ENCODE measurements around the gene RMDN2. TPM values are rescaled to one million over a fixed set of nuclear protein-coding genes. Genes with fewer than 3 reads are reported as not detected.
"Not testable (repeated sequence)": the region's sequence is repeated elsewhere in the genome, so short reads cannot be mapped to it uniquely, and the experiment has no call there.

The RMDN2 gene
- polyA plus RNA-seq, 3 donors, result 10.9 to 14.9 (median 11.3) TPM

DNA sequence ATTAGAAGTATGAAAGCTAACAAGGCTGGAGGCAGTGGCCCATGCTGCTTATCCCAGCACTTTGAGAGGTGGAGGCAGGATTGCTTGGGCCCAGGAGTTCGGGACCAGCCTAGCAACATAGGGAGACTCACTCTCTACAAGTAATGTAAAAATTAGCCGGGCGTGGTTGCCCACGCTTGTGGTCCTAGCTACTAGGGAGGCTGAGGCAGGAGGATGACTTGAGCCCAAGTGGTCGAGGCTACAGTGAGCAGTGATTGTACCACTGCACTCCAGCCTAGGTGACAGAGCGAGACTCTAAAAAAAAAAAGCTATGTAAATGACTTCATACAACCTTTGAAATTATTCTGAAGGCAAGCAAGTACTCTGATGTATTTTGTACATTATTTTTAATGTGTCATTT lies 1.5 kb downstream of the RMDN2 start:
- no peak for DNase-seq

DNA sequence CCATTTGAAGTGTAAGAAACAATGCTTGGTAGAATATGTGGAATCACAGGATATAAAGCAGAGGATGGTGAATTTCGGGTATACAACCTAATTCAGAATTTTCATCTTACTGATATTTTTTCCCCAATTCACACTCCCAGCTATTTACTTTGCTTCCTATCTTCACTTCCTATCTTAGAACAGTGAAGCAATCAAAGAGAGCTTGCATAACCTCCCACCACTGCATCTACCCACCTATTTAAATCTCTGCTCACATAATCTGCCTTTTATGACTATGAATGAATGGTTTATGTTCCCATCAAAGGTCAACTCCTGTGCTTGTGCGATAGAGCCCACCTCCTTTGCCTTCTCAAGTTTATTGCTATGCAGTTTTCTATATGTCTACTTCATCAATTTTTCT lies 3.3 kb downstream of the RMDN2 start:
- DNase-seq, result no peak

DNA sequence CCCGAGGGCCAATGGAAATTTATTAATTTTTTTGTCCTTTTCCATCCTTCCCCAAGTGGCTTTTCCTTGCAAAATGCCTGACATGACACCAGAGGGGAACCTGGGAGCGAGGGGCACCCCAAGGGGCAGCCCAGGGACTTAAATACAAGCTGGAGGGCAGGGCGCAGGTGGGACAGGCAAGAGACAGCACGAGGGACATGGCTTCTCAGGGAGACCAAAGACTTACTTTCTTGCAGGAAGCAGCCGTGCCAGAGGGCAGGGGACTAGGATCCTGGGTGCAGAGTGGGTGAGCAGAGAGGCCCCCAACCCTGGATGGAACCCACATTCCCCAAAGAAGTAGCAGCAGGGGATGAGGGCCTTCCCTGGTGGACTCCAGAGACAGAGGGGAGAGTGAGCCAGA lies 5.3 kb downstream of the RMDN2 start:
- not testable (repeated sequence) for DNase-seq

DNA sequence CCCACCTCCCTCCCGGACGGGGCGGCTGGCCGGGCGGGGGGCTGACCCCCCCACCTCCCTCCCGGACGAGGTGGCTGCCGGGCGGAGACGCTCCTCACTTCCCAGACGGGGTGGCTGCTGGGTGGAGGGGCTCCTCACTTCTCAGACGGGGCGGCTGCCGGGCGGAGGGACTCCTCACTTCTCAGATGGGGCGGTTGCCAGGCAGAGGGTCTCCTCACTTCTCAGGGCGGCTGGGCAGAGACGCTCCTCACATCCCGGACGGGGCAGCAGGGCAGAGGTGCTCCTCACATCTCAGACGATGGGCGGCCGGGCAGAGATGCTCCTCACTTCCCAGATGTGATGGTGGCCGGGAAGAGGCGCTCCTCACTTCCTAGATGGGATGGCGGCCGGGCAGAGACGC lies 7.8 kb downstream of the RMDN2 start:
- DNase-seq, result not testable (repeated sequence)

DNA sequence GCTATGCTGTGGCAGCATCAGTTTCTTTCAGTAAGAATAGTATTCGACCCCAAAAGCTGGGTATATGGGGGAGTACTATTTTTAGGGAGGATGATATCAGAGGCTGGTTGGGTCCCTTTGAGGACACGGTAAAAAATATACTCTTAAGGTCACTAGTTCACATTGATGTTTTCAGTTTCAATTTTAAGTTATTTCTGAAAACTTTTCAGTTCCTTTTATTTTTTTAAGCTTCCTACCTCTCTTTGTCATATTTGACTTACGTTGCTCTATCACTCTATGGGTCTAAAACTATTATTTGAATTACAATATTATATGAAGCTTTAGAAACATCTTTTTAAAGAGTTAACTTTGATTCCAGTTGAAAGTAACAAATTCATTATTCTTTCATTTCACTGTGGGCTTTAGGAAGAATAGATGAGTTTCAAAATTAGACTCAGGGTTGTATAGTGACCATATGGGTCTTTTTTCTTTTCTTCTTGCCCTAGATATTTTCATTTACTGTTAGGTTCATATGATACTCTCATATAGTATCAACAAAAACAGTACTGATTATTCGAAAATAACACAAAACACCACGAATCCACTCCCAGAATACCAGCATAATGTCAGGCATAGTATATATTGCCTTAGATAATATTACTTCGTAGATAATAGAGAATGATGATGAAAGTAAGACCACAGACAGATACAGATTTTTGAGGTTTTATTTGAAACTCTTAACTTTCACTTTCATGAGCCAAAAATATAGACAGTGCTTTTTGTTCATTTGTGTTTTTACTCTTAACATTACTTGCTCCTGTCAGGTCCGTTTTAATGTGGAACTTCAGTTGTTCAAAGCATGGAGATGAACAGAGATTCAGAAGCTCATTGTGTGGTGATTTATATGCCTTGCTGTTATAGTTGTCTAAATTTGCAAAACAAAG lies 9.8 kb downstream of the RMDN2 start:
- DNase-seq, result no peak

DNA sequence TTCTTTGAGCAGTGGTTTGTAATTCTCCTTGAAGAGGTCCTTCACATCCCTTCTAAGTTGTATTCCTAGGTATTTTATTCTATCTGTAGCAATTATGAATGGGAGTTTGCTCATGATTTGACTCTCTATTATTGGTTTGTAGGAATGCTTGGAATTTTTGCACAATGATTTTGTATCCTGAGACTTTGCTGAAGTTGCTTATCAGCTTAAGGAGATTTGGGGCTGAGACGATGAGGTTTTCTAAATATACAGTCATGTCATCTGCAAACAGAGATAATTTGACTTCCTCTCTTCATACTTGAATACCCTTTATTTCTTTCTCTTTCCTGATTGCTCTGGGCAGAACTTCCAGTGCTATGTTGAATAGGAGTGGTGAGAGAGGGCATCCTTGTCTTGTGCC lies 12.5 kb downstream of the RMDN2 start:
- not testable (repeated sequence) for DNase-seq

DNA sequence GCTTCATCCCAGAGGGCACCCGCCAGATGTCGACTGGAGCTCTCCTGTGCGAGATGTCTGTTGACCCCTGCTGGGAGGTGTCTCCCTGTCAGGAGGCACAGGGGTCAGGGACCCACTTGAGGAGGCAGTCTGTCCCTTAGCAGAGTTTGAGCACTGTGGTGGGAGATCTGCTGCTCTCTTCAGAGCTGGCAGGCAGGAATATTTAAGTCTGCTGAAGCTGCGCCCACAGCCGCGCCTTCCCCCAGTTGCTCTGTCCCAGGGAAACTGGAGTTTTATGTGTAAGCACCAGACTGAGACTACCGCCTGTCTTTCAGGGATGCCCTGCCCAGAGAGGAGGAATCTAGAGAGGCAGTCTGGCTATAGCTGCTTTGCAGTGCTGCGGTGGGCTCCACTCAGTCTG lies 16.2 kb downstream of the RMDN2 start:
- not testable (repeated sequence) for DNase-seq

DNA sequence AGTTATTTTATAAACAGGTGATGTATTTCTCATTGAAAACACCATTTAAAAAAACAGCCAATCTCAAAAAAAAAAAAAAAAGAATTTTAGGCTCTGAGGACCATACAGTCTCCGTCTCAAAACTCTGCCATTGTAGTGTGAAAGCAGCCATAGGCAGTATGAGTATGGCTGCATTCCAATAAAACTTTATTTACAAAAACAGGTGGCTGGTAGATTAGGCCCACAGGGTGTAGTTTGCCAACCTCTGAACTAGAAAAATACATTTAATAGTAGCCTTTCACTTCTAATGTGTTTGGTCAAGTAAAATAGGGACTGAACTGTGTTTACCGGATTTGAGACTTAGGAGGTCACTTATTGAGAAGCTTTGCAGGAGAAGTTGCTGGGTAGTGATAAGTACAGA lies 19.2 kb downstream of the RMDN2 start:
- no peak for DNase-seq

DNA sequence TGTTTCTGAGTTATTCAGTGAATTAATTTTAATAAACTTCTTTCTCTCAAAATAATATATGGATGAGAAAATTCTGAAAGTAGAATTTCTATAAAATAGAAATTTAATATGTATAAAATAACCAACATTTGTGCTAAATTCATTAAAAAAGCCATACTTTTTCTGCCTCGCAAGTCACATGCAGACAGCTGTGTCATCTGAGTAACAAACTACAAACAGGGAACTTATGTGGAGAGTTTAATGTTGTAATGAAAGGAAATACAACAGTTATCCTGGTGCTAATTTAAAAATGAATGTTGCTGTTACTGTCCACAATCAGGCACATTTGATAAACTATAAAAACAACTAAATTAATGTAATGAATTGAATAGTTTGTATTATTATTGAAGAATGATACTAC lies 22.2 kb downstream of the RMDN2 start:
- no peak for DNase-seq

DNA sequence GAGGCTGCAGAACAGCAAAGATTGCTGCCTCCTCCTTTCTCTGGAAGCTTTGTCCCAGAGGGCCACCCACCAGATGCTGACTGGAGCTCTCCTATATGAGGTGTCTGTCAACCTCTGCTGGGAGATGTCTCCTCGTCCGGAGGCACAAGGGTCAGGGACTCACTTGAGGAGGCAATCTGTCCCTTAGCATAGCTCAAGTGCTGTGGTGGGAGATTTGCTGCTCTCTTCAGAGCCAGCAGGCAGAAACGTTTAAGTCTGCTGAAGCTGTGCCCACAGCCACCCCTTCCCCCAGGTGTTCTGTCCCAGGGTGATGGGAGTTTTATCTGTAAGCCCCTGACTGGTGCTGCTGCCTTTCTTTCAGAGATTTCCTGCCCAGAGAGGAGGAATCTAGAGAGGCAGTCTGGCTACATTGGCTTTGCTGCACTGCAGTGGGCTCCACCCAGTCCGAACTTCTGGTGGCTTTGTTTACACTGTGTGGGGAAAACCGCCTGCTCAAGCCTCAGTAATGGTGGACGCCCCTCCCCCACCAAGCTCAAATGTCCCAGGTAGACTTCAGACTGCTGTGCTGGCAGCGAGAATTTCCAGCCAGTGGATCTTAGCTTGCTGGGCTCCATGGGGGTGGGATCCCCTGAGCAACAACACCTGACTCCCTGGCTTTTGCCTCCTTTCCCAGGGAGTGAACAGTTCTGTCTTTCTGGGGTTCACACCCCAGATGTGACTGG lies 37.1 kb downstream of the RMDN2 start:
- not testable (repeated sequence) for DNase-seq

DNA sequence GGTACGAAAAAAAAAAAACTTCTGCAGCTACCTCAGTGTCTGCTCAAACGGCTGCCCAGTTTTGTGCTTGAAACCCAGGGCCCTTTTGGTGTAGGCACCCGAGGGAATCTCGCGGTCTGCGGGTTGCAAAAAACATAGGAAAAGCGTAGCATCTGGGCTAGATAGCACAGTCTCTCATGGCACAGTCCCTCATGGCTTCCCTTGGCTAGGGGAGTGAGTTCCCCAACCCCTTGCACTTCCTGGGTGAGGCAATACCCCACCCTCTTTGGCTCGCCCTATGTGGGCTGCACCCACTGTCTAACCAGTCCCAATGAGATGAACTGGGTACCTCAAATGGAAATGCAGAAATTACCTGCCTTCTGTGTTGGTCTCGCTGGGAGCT lies 37.6 kb downstream of the RMDN2 start:
- not testable (repeated sequence) for DNase-seq

DNA sequence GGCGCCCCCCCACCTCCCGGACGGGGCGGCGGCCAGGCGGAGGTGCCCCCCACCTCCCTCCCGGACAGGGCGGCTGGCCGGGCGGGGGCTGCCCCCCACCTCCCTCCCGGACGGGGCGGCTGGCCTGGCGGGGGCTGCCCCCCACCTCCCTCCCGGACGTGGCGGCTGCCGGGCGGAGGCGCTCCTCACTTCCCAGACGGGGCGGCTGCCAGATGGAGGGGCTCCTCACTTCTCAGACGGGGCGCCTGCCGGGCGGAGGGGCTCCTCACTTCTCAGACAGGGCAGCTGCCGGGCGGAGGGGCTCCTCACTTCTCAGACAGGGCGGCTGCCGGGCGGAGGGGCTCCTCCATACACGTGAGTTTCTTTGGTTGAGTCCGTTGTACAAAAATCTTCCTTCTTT lies 38.8 kb downstream of the RMDN2 start:
- not testable (repeated sequence) for DNase-seq

DNA sequence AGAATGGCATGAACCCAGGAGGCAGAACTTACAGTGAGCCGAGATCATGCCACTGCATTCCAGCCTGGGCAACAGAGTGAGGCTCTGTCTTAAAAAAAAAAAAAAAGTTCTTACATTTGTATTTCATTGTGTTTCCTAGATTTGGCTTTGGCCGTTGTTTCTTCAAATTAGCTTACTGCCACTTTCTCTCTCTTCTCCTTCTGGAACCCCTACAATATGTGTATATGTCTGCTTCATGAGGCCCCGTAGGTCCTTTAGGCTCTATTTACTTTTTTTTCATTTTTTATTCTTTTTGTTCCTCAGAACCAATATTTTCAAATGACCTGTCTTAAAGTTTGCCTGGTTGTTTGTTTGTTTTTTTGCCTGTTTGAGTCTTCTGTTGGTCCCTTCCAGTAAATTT lies 41.2 kb downstream of the RMDN2 start:
- no peak for DNase-seq

DNA sequence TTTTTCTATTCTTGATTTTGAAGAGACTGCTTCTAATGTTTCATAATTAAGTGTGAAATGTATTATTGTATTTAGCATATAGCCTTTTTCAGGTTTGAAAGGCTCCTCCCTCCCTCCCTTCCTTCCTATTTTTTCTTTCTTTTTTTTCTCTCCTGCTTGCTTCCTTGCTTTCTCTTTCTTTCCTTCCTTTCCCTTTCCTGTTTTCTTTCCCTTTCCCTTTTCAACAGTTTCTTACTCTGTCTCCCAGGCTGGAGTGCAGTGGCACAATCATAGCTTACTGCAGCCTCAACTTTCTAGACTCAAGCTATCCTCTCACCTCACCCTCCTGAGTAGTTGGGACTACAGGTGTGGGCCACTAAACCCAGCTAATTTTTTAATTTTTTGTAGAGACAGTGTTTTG lies 44.6 kb downstream of the RMDN2 start:
- DNase-seq, result no peak

DNA sequence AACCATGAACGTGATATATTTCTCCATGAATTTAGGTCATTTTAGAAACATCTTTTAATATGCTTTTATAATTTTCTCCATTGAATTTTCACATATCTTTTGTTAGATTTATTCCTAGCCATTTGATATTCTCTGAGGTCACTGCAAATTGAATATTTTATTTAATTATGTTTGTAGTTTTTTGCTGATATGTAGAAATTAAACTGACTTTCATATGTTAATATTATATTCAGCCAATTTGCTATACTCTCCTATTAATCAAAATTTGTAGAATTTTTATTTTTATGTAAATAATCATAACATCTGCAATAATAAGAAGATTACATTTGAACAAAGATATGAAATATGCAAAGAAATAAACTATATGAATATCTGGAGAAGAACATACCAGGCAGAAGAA lies 46.9 kb downstream of the RMDN2 start:
- DNase-seq, result no peak

DNA sequence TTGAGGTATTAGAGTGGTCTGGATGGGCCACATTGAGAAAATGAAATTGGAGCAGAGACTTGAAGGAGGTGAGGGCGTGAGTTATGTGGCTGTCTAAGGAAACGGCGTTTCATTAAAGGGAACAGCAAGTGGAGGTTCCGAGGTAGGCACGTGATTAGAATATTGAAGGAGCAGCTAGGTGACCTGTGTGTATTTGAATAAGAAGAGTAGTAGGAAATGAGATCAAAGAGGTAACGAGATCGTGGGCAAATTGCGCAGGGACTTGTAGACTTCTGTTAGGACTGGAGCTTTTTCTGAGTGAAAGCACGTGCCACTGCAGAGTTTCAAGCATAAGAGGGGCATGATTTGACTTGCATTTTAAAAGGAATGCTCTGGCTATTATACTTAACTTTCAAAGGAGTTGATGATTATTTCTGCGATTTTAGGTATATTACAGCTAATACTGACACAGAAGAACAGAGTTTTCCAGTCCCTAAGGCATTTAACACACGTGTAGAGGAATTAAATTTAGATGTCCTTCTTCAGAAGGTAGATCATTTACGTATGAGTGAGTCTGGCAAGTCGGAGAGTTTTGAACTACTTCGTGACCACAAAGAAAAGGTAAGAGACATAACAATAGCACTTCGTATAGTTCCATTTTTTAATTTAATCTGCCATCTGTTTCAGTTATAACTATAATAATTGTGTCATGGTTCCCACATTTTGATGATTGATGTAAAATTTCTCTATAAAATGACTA lies 48.7 kb downstream of the RMDN2 start:
- no peak for DNase-seq

DNA sequence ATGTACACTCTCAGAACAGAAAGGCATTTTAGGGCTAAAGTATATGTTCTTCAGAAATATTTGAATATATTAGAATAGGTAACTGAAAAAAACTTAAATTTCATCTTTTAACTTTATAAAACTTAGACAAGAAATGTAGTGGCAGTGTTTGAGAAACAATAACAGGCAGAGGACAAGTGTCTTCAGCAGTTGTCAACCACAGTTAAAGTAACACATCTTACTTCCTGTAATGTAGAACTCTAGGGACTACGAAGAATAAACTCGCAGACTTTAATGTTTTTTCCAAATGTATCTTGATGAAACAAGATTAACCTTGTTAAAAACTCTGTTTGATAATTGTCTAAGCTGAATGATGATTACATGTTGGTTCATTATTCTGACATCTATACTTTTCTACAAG lies 50.7 kb downstream of the RMDN2 start:
- DNase-seq, result no peak

DNA sequence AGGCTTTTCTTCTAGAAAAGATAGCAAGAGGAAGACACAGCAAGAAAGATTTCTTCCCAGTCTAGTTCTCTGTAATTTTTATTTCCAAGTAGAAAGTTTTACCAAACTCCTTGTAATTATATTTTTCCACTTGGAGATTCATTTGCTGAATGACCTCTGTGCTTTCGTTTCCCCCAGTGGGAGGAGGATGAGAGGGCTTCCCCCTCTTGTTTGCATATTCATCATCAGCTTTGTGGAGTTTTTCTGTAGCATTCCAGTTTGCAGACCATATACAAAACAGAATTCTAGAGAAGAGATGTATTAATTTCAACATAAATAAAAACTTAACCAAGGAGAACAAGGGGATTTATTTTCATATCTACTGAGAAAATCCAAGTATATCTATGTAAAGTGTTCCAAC lies 51.3 kb downstream of the RMDN2 start:
- DNase-seq, result no peak

DNA sequence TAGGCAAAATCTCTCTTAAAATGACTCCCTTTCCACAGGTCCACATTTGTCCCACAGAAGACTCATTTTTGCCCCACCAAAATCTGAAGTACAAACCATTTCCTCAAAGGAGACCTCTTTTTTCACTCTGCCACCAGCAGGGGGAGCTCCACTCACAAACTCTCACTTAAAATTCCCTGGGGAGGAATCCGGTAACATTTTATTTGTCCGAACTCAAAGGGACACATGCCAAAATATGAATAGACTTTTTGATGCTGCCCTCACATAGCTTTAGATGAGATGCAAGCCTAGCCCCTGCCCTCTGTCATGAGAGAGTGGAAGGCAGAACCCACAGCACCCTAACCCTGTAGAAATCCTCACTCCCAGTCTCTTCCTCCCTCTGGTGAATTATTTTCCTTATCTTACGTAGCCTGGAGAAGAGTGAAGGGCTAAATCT lies 57.1 kb downstream of the RMDN2 start:
- peak; percentile 68 for DNase-seq

DNA sequence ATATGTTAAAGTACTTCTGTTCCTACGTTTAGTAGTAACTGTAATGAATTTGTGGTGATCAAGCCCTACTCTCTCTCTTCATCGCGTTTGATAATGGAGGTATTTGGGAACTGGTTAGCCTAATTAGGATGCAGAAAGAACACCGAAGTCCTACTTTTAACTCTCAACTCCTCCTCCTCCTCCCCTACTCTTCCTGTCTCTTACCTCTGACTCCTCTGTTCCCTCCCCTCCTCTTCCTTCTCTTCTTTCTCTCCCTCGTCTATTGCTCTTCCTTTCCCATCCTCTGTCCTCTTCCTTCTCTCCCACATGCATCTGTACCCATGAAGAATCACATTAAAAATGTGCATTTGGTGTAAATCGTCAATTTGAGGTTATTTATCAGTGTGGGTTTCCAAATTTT lies 57.8 kb downstream of the RMDN2 start:
- no peak for DNase-seq

DNA sequence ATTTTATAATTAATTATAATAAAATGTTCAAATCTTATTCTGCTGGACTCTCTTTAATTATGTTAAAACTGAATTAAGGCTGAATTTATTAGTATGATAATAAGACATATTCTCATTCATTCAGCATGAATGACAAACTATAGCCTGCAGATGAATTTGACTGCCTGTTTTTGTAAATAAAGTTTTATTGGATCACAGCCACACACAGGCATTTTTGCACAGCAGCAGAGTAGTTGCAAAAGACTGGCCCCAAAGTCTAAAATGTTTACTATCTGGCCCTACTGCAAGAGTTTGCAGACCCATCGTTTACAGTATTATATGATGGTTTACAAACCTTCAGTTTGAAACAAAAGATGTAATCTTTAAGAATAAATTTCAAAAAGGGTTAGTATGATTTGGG lies 58.6 kb downstream of the RMDN2 start:
- DNase-seq, result no peak

DNA sequence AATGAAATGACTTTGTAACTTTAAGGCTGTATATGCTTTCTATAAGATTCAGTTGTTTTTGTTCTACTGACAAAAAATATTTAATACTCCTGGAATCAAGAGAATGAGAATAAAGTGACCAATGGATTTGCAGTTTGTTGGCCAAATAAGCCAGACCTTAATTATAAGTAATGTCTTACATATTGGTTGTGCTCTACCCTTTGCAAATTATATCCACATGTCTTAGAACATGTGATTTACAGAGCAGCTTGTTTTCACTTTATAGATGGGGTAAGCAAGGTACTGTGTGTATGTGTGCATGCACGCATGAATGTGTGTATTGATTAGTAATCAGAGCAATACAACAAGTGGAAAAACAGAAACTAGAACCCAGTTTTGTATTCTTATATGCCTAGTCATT lies 59.1 kb downstream of the RMDN2 start:
- no peak for DNase-seq

DNA sequence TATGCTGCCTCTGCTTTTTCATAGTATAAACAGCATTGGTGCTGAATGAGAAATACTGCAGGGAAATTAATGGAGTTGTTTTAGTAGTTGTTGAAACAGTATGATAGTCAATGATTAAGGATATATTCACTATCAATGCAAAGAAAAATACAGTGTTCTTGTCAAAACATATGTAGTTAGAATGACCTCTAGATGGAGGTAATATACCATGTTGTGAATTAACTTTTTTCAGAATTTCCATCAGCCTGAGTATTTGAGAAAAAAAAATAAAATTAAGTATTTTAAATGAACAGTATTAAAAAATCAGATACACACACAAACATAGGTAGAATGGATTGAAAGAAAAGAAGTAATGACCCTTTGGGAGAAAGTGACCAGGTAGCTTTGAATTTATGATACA lies 59.5 kb downstream of the RMDN2 start:
- DNase-seq, result no peak
